Peyer's patch (tissue), 4 donors: ENCODE measurements around the gene SLC16A11.

ENCODE experiments used
- POLR2A ChIP-seq, 2 donors: fragments of 450-650 bp; IDR thresholded peaks; one replicate each; pipeline ENCODE4 v1.5.1; 2017; ENCODE audit warnings: antibody characterized with exemption in 2 of 2, mild to moderate bottlenecking in 2 of 2, moderate library complexity in 2 of 2
- TF ChIP-seq, protein P1 (sequence below), 6 experiments: fragments of 450-650 bp in 4 of 6; fragments of 200-600 bp in 2 of 6; sonication (generic) in 1 of 6; IDR thresholded peaks; one replicate each; pipeline ENCODE4 v1.5.1; 2017 to 2019; ENCODE audit warnings: antibody characterized with exemption in 6 of 6, mild to moderate bottlenecking in 3 of 6, moderate library complexity in 1 of 6

DNA sequence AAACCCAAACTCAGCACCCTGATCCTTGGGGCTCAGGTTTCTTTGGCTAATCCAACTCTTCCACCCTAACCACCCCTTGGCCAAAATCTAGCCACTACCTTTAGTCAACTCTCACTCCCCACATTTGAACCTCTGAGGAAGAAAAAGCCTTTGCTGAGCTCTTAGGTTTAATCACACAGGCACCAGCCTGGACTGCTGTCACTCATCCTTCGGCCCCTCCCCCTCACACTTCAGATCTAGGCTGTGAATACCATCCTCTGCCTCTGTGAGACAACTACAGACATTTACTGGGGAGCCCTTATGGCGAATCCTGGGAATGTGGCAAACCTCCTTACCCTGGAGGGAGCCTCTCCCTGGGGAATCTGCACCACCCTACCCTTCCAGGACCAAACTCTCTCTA, 36.7 kb downstream of the SLC16A11 start:
- TF ChIP-seq, protein P1, sequence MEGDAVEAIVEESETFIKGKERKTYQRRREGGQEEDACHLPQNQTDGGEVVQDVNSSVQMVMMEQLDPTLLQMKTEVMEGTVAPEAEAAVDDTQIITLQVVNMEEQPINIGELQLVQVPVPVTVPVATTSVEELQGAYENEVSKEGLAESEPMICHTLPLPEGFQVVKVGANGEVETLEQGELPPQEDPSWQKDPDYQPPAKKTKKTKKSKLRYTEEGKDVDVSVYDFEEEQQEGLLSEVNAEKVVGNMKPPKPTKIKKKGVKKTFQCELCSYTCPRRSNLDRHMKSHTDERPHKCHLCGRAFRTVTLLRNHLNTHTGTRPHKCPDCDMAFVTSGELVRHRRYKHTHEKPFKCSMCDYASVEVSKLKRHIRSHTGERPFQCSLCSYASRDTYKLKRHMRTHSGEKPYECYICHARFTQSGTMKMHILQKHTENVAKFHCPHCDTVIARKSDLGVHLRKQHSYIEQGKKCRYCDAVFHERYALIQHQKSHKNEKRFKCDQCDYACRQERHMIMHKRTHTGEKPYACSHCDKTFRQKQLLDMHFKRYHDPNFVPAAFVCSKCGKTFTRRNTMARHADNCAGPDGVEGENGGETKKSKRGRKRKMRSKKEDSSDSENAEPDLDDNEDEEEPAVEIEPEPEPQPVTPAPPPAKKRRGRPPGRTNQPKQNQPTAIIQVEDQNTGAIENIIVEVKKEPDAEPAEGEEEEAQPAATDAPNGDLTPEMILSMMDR (IDR thresholded peaks at IDR 0.05) = no peak
- no peak for TF ChIP-seq POLR2A (IDR thresholded peaks at IDR 0.05)
